HG03103 (cell line): ENCODE data around the gene RAB6B.

Experiments
- ATAC-seq: cut with Tn5 transposase; IDR thresholded peaks from one replicate; pipeline ENCODE4 v1.9.1; 2021; ENCODE audit warnings: low read depth; ENCODE audit not compliant: unreplicated experiment

RAB6B gene

DNA sequence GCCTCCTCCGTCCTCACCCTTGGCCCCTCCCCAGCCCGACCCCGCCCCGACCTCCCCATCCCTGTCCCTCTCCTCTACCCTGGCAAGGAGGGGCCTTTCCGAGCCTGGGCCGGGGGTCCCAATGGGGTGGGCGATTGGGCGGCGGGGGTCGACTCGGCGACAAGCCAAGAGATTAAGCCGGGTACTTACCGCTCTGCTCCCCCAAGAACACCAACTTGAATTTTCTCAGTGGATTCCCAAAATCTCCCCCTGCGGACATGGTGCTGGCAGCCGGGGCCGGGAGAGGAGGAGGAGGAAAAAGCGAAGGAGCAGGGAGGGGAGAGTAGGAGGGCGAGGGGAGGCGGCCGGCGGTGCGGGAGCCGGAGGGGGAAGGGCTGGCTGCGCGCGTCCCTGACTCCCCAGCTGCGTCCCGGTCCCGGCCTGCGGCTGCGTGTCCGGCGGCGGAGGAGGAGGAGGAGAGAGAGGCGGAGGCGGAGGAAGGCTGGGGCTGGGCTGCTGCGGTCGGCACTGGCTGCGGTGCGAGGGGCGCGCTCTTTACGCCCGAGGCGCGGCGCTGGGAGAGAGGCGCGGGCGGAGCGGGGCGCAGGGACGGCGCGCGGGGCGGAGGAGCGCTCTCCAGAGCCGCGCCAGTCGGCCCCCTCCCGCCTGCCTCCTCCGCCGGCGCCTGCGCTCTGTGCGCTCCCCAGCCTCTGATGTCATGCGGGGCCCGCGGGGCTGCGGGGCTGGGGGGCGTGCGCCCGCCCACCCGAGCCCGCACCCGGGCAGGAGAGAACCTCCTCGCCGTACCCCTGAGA lies at the start of gene RAB6B:
Gene RAB6B, minus strand, starts transcription at position 675 of the 794 bp plus-strand sequence. Its CDS starts 416 bp downstream, at position 259.
- ATAC-seq: no peak

DNA sequence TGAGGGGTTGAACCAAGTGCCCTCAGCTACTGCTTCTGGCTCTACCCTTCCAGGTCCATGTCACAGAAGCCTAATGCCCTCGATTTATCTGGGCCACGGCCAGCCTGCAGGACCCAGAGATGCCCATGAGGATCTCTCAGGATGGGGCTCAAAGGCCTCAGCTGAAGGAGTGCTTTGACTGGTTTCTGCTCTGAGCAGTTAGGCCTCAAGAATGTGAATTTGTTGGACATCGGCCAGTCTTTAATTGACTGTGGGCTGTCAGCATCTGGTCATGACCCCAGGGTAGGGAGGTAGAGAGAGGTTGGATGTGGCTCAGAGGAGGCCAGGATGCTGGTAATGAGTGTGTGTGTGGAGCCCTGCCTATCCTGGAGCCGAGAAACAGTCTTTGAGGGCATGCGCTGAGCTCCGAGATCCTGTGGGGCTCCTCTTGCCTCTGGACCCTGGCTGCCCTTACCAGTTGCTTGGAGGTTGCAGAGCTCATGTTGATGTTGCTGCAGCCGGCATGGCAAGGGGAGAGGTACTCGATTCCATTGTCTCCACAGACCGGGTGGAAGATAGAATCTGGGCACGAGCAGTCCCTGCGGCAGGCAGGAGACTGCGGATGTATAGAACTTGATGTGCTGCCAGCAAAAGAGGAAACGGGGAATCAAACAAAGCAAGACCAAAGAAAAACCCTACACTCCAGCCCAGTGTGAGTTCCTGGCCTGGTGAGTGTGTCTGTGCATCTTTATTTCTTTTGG lies 49.1 kb upstream of the RAB6B start:
- ATAC-seq: no peak

DNA sequence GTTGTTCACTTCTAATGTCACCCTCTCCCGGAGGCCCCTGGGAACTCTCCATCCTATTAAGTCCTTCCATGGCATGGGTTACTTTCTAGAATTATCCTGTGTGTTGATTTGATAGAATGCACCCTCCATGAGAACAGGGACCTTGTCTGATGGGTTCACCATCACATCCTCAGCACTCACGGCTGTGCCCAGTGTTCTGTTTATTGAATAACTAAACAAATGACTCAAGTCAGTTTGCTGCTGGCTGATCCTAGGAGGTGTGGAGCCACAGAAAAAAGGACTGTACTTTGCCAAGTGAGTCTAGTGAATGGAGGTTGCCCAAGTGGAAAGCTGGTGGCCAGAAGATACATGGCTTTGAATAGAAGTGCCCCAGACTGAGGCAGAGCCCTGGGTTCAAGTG lies 48.5 kb upstream of the RAB6B start:
- no peak for ATAC-seq

GRCh38 chr3:133943639-133944141 lies 48.0 kb upstream of the RAB6B start:
- ATAC-seq: no peak

DNA sequence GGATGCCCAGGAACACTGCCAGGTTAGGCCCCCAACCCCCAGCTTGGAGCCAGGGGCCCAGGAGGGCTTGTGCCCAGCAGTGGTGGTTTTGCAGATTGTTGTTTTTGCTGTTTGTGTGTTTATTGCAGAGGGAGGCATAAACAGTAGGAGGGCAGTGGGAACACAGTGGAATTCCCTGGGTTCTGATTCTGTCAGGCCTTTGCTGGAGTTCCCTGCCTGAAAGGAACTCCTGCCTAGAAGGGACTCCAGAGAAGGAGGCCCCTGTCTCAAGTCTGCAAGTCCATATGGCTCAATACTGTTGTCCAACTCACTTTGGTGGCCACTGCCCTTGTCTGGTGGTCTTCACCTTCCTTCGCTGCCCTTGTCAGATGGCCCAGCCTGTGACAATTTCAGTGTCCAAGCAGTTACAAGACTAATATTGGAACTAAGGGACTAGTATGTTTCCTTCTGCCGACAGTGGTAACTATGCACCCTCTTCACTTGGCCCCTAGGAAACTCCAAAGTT lies 47.4 kb upstream of the RAB6B start:
- ATAC-seq: no peak

DNA sequence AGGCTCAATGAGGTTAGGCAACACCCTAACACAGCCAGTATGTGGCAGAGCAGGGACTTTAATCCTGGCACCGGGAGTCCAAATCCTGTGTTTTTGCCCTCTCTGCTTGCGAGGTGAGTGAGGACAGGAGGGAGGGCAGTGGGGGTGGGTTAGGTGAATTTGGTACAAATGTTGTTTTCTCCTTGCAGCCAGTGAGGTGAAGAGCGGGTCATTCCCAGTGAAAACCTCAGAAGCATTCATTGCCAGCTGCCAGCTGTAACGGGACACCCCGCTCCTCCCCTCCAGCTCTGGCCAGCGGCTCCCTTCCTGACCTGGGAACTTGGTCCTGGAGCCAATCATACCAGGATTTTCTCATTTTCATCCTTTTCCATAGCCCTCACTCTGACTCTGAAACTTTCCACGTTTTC lies 45.7 kb upstream of the RAB6B start:
- ATAC-seq: no peak

GRCh38 chr3:133940536-133940935 lies 44.9 kb upstream of the RAB6B start:
- no peak for ATAC-seq

GRCh38 chr3:133939463-133939835 lies 43.8 kb upstream of the RAB6B start:
- no peak for ATAC-seq

DNA sequence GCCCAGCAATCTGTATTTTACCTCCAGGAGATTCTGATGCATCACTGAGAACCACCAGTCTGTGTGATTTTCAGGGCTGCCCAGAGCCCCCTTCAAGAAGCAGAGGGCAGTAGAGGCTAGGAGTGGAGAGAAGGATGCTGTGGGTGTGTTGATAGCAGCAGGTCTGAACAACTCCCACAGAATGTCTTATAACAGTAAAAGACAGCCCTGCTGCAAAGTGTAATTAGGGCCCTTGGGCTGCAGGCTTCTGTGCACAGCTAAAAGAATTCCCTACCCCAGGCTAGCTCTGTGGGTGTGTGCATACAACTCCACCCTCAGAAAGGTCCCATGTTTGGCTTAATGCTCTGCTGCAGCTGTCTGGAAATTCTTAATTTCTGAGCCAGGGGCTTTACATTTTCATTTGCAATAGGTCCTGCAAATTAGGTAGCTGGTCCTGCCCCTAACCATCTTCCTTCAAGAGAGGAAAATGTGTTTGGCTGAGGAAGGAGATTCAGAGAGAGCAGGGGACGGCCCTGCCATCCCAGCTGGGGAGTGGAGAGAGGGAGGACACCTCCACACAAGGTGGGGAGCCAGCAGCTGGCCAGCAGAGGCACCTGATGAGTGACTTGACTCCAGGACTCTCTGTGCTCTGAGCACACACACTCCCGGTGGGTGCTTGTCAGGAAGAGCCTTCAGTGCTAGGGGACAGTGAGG lies 43.2 kb upstream of the RAB6B start:
- ATAC-seq: no peak

GRCh38 chr3:133937756-133938601 lies 42.3 kb upstream of the RAB6B start:
- ATAC-seq: no peak

- no peak for ATAC-seq
These were observed 41.5 kb upstream of the RAB6B start for GRCh38 chr3:133937061-133937686.

DNA sequence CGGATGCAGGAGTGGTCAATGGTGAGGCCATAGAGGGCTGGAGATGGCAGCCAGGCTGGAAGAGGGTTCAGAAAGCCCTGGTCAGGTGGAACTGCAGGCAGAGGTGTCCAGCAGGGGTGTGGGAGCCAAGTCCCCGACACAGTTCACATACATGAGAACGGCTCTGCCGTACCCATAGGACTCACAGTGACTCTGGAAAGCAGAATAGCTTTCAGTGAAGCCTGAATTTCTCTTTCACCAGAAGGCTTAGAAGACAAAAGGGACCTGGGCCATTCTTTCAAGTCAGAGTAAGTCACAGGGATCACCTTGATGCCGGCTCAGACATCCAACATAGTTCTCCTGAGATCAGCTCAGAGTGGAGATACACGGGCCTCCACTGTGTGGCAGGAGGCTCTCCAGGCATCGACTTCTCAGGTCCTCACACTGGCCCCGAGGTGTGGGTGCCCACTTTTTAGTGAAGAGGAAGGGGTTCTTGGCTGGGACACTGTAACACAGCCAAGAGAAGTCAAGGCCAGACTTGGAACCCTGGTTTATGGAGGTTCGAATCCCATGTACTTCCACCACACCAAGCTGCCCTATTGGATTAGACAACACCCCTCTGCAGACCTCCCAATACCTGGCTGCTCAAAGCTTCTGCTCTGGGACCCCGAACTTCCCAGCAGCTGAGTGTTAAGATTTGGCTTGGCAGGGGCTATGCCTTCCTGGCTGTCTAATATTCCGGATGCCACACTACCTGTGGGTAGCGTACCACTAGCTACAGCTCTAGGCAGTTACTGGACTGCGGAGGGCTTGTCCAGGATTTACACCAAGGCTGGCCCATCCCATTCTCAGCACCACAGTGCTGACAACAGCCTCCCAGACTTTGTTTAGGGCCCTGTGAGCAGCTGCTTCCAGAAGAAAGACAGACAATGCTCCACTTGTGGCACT lies 40.4 kb upstream of the RAB6B start:
- no peak for ATAC-seq

DNA sequence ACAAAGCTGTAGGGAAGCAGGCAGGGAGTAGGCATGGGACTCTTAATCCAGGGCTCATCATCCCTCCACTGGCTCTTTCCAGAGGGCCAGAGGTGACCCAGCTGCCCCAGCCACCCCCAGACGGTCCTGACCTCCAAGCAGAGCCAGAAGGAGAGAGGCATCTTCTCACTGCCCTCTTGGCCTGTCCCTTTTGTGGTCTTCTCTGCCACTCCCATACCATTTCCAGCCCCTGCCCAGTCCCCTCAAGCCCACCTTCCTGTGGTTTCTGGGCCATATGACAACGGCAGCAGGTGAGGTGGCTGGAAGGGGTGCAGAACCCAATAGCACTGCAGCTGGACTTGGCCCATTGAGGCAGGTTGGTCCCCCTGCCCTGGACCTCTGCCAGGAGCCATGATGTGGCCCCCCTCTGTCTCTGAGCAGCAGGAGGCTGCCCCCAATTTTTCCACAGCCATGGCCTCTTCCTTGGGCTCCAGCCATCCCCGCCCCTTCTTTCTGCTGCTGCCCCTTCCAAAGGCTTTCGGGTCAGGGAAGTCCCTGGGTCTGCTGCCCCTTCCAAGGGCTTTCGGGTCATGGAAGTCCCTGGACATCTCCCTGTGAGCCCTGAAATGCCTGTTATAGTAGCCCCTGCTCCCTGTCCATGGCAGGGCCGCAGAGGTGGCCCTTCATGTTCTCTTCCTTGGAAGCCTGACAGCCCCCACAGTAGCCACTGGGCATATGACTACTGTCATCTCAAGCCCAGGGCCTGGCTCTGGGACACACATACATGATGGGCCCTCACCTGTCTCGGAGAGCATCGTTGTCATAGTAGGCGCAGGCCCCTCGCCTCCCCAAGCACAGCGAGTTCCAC lies 39.5 kb upstream of the RAB6B start:
- ATAC-seq: no peak

DNA sequence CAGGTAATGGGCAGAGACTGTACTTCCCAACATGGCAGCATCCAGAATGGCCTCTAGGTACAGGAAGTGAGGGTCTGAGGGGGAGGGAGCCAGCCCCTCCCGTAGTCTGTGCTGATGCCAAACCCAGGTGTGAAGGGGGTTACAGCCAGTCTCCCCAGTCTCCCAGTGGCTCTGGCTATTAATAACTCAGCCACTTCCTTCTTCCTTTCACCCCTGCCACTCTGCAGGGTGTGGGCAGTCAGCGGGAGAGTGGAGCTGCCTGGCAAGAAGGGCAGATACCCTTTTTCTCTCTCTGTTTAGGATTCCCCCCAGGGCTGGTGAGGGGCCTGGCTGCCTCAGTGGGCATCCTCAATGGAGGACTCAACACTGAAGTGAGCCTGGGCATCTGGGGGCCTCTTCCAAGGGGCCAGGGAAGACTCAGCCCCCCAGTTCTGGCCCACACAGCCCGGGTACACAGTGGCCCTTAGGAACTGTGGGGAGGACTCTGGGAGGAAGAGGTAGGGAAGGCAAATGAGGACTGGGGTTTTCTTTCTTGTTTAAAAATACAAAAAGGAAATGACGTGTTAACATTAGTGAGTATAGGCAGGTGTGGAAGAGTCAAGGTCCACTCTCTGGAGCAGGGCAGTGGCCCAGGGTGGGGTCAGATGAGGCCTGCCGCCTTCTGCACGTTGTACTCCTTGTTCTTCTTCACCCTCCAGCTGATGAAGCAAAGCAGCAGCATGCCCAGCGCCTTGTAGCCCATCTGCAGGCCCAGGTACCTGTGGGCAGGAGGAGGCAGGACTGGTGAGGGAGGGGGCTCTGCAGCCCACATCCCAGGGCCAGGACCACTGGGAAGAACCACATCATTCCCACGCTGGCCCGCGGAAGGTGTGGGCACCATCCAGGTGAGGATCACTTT lies 38.6 kb upstream of the RAB6B start:
- ATAC-seq: no peak

DNA sequence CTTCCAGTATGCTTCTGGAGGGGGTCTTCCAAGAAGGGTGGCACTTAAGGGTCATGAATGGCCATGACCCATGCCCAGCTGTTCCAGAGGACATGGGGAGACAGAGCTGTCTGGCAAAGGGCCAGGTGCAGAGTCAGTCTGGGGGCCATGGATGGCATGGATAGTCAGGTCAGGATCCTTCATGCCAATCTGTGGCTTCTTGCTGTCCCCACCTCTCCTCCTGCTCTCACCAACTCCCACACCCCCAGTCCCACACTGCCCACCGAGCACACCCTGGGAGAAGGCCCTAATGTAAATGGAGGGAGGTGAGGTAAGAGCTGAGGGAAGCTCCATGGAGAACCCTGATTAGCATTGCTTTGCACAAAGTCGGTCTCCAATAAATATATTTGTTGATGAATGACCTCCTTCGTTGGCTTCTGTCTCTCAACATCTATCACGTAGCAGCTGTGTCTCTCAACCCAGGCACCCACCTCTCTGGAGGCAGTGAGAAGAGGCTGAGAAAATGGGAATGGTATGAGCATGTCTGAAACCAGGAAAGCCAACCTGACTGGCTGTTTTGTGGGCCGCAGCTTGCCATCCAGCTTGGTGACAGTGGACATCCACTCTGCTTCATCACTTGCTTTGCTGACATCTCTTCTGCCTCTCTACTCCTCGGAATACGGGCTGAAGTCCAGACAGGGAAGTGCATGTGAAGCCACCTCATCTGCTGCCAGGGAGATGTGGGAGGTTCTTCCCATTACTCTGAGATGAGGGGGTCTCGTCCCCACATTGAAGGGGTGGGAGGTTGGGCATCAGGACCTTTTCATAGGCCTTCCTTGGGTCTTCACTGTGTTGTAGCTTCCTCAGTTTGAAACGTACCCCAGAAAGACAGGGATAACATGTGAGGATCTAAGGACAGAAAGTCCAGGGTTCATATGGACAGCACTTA lies 37.7 kb upstream of the RAB6B start:
- no peak for ATAC-seq

- no peak for ATAC-seq
These were observed 36.3 kb upstream of the RAB6B start for GRCh38 chr3:133932009-133932408.
